HCT116 (cell line): ENCODE measurements around the gene MAPK8. TPM values are rescaled to one million over a fixed set of nuclear protein-coding genes. Genes with fewer than 3 reads are reported as not detected.

Experiments used
- ATAC-seq: fragments of 200-7000 bp; cut with Tn5 transposase; 2 replicates; pipeline ENCODE4 v1.9.1; 2020; ENCODE audit warnings: mild to moderate bottlenecking, moderate library complexity
- BruUV-seq: library from RNA; stranded (reverse); fragments of 400-500 nt; replicated peaks from 2 replicates; lab custom pipeline; 2021; lab: Mats Ljungman, UMichigan
- CTCF ChIA-PET: fragments of 300-600 bp; sonication (Branson Sonifier 250); formaldehyde crosslinking; loops from one replicate; lab custom pipeline; 2021; ENCODE audit warnings: antibody characterized with exemption; lab: Charles Lee
- POLR2A ChIA-PET: fragments of 300-600, 350-600 bp; sonication (Branson Sonifier 250); formaldehyde crosslinking; loops from one replicate; lab custom pipeline; 2021; ENCODE audit warnings: antibody characterized with exemption; lab: Charles Lee
- RAD21 ChIA-PET, 2 experiments: fragments of 300-600 bp; sonication (Branson Sonifier 250); formaldehyde crosslinking; loops; one replicate each; lab custom pipeline; 2023; ENCODE audit warnings: low total read pairs in 2 of 2; ENCODE audit not compliant: uncharacterized antibody in 2 of 2, unreplicated experiment in 2 of 2, low non-redundant PET in 1 of 2; lab: Charles Lee
- DNase-seq: peaks from one replicate; pipeline ENCODE4 v3.0.0-alpha.2; 2010; ENCODE audit warnings: low read depth, low spot score
- H2AFZ ChIP-seq: fragments of 200-600 bp; shearing (Covaris generic), sonication (generic); 2 replicates; pipeline ENCODE4 v1.6.1; 2017; ENCODE audit warnings: low read depth, mixed run types, mixed read lengths, antibody characterized with exemption, low read length; ENCODE audit not compliant: poor library complexity, severe bottlenecking
- H3K27ac ChIP-seq: 2 replicates; pipeline ENCODE4 v1.5.1; 2012; ENCODE audit warnings: low read depth, low read length
- H3K27me3 ChIP-seq: fragments of 200-600 bp; sonication (generic); 2 replicates; pipeline ENCODE4 v1.6.1; 2016; ENCODE audit warnings: mixed run types, low read length, mixed read lengths; ENCODE audit not compliant: insufficient read depth
- H3K36me3 ChIP-seq, 2 experiments: fragments of 200-500 bp in 1 of 2; fragments of 200-600 bp in 1 of 2; sonication (Bioruptor generic) in 1 of 2; sonication (generic) in 1 of 2; 2 replicates each; pipeline versions ENCODE4 v1.5.1 to v1.6.1; 2014 to 2016; ENCODE audit warnings: low read length in 2 of 2, inconsistent platforms in 1 of 2, mixed read lengths in 1 of 2, mixed run types in 1 of 2; ENCODE audit not compliant: insufficient read depth in 2 of 2, control insufficient read depth in 1 of 2
- H3K4me1 ChIP-seq, 2 experiments: fragments of 200-600 bp in 1 of 2; sonication (generic) in 1 of 2; 2 replicates each; pipeline versions ENCODE4 v1.5.1 to v1.6.1; 2012 to 2017; ENCODE audit warnings: low read length in 2 of 2, inconsistent platforms in 1 of 2, mild to moderate bottlenecking in 1 of 2, mixed read lengths in 1 of 2, mixed run types in 1 of 2, moderate library complexity in 1 of 2; ENCODE audit not compliant: insufficient read depth in 2 of 2, control insufficient read depth in 1 of 2
- H3K4me2 ChIP-seq: fragments of 200-600 bp; sonication (generic); 2 replicates; pipeline ENCODE4 v1.6.1; 2017; ENCODE audit warnings: mixed run types, low read length, mixed read lengths
- H3K4me3 ChIP-seq, 2 experiments: fragments of 200-600 bp in 1 of 2; sonication (generic) in 1 of 2; replicated peaks in 1 of 2; 2 replicates each; pipeline ENCODE4 v1.5.1; 2011 to 2016; ENCODE audit warnings: low read length in 2 of 2, control low read depth in 1 of 2, low read depth in 1 of 2, mild to moderate bottlenecking in 1 of 2, mixed read lengths in 1 of 2, mixed run types in 1 of 2
- H3K79me2 ChIP-seq: fragments of 200-600 bp; sonication (generic); 2 replicates; pipeline ENCODE4 v1.6.1; 2017; ENCODE audit warnings: mild to moderate bottlenecking, mixed run types, low read length, moderate library complexity, mixed read lengths; ENCODE audit not compliant: insufficient read depth
- H3K9ac ChIP-seq: fragments of 200-600 bp; sonication (generic); 2 replicates; pipeline ENCODE4 v1.6.1; 2016; ENCODE audit warnings: low read length, mixed read lengths
- H3K9me2 ChIP-seq: fragments of 200-600 bp; sonication (generic), shearing (Covaris generic); 2 replicates; pipeline ENCODE4 v1.6.1; 2017; ENCODE audit warnings: mixed run types, mild to moderate bottlenecking, moderate library complexity; ENCODE audit not compliant: insufficient read depth
- H3K9me3 ChIP-seq, 2 experiments: fragments of 200-500 bp in 1 of 2; fragments of 200-600 bp in 1 of 2; sonication (Bioruptor generic) in 1 of 2; sonication (generic) in 1 of 2; 2 replicates each; pipeline ENCODE4 v1.6.1; 2014 to 2017; ENCODE audit warnings: low read length in 2 of 2, mixed read lengths in 2 of 2, inconsistent platforms in 1 of 2, low read depth in 1 of 2, mild to moderate bottlenecking in 1 of 2, mixed run types in 1 of 2, moderate library complexity in 1 of 2; ENCODE audit not compliant: control insufficient read depth in 1 of 2, insufficient read depth in 1 of 2
- H4K20me1 ChIP-seq: fragments of 200-600 bp; sonication (generic), shearing (Covaris generic); 2 replicates; pipeline ENCODE4 v1.6.1; 2017; ENCODE audit warnings: mixed run types, mild to moderate bottlenecking, moderate library complexity; ENCODE audit not compliant: insufficient read depth
- ATF3 ChIP-seq: IDR thresholded peaks from 2 replicates; pipeline ENCODE4 v1.6.1; 2012
- CEBPB ChIP-seq: IDR thresholded peaks from 2 replicates; pipeline ENCODE4 v1.6.1; 2012; ENCODE audit warnings: low read depth
- EGR1 ChIP-seq: IDR thresholded peaks from 2 replicates; pipeline ENCODE4 v1.6.1; 2012; ENCODE audit warnings: low read depth
- ELF1 ChIP-seq: IDR thresholded peaks from 2 replicates; pipeline ENCODE4 v1.6.1; 2012; ENCODE audit warnings: low read depth, borderline replicate concordance
- EZH2phosphoT487 ChIP-seq: fragments of 200-600 bp; IDR thresholded peaks from 2 replicates; pipeline ENCODE4 v1.6.1; 2018; ENCODE audit warnings: antibody characterized with exemption, borderline replicate concordance
- FOSL1 ChIP-seq: IDR thresholded peaks from 2 replicates; pipeline ENCODE4 v1.6.1; 2012; ENCODE audit warnings: low read depth
- JUND ChIP-seq: IDR thresholded peaks from 2 replicates; pipeline ENCODE4 v1.6.1; 2012
- POLR2A ChIP-seq: IDR thresholded peaks from 2 replicates; pipeline ENCODE4 v1.7.0; 2011; ENCODE audit warnings: borderline replicate concordance; ENCODE audit not compliant: insufficient read depth, insufficient read length; ENCODE audit errors: extremely low read depth
- POLR2AphosphoS5 ChIP-seq: IDR thresholded peaks from 2 replicates; pipeline ENCODE4 v1.6.1; 2011; ENCODE audit warnings: mild to moderate bottlenecking, low read depth, low read length, moderate library complexity
- SRF ChIP-seq: IDR thresholded peaks from 2 replicates; pipeline ENCODE4 v1.6.1; 2012; ENCODE audit warnings: low read depth
- ZFX ChIP-seq: fragments of 450-650 bp; IDR thresholded peaks from 2 replicates; pipeline ENCODE4 v1.6.1; 2017
- intact Hi-C: fragments of 100-400 bp; cut with micrococcal nuclease; formaldehyde crosslinking; loops from 2 replicates; pipeline ENCODE4 v1.10.0; 2022
- total RNA-seq: library from RNA; stranded (reverse); gene quantifications from one replicate; pipeline ENCODE4 v1.2.1, GENCODE V29; 2021; ENCODE audit not compliant: unreplicated experiment

MAPK8 gene
- total RNA-seq, 1 experiment from 2014 or later: 71.0 TPM

- H3K4me1 ChIP-seq: no peaks in the 10 kb centered on the region
- no peak overlapping the region for H3K4me2 ChIP-seq
- H3K9me2 ChIP-seq: no peaks in the 10 kb centered on the region
- H3K4me3 ChIP-seq: no peak overlapping the region
- ChIA-PET CTCF (no interaction called here), POLR2A (no interaction called here), RAD21 (no interaction called here)
- 0 out of 4 replicates have a peak, but pooled peaks cover 0 to 3% of the 10 kb centered on the region in 2 experiments for H3K9me3 ChIP-seq
- peaks cover 41% of the 10 kb centered on the region for H3K79me2 ChIP-seq
- no peak overlapping the region for H3K9ac ChIP-seq
- H2AFZ ChIP-seq: no peak overlapping the region
- H4K20me1 ChIP-seq: no peaks in the 10 kb centered on the region
- H3K27me3 ChIP-seq: no peaks in the 10 kb centered on the region
- TF ChIP-seq ATF3: no peak
- TF ChIP-seq ELF1: no peak
- no peak for TF ChIP-seq SRF
- no peak for TF ChIP-seq EZH2phosphoT487
- no peak for TF ChIP-seq FOSL1
- no peak for TF ChIP-seq POLR2A
- TF ChIP-seq JUND: no peak
- TF ChIP-seq POLR2AphosphoS5: no peak
- no peak for TF ChIP-seq EGR1
- TF ChIP-seq ZFX: no peak
- TF ChIP-seq CEBPB: no peak
- ATAC-seq: no peak
- intact Hi-C loops: no loop called here
- BruUV-seq: no TSS peak
- DNase-seq: no peak
- no peak overlapping the region for H3K27ac ChIP-seq
- no peaks in the 10 kb centered on the region for H3K36me3 ChIP-seq
Measured at GRCh38 chr10:48357631-48358030, 51.2 kb downstream of the MAPK8 start.

GRCh38 chr10:48358162-48358561 is 51.7 kb downstream of the MAPK8 start:
- CTCF ChIA-PET: no interaction called here
- Histone ChIP-seq H3K4me3 (no peak overlapping the region), H3K36me3 (no peaks in the 10 kb centered on the region), H3K4me1 (no peaks in the 10 kb centered on the region), H3K4me2 (no peak overlapping the region), H3K27ac (no peak overlapping the region), H4K20me1 (no peaks in the 10 kb centered on the region), H3K9me3 (0 out of 4 replicates have a peak, but pooled peaks cover 0 to 3% of the 10 kb centered on the region in 2 experiments), H2AFZ (no peak overlapping the region), H3K9me2 (no peaks in the 10 kb centered on the region), H3K27me3 (no peaks in the 10 kb centered on the region), H3K9ac (no peak overlapping the region), H3K79me2 (peaks cover 39% of the 10 kb centered on the region)
- no peak for TF ChIP-seq SRF
- BruUV-seq: no TSS peak
- intact Hi-C loops: no loop called here
- ATAC-seq (no peak), DNase-seq (no peak)
- RAD21 ChIA-PET: no interaction called here
- POLR2A ChIA-PET: no interaction called here
